ENCODE measurements around the gene C1orf174.

Gene C1orf174

GRCh38 chr1:3911981-3912808, 12.1 kb upstream of the C1orf174 start:
- Histone ChIP-seq H3K27ac (ENCODE audit: low read depth, low read length) (no peak overlapping the region), H3K9ac (ENCODE audit: low read length) (no peak overlapping the region), H3K4me3 (ENCODE audit: low read length) (no peak overlapping the region), H3K4me1 (ENCODE audit: control insufficient read depth, insufficient read depth, low read length) (no peaks in the 10 kb centered on the region), H3K27me3 (ENCODE audit: control insufficient read depth, insufficient read depth, low read length) (peaks cover 9% of the 10 kb centered on the region), H3K36me3 (ENCODE audit: control insufficient read depth, insufficient read depth, low read length) (no peaks in the 10 kb centered on the region)

GRCh38 chr1:3910857-3911845, 11.1 kb upstream of the C1orf174 start:
- no peaks in the 10 kb centered on the region for H3K36me3 ChIP-seq (ENCODE audit: control insufficient read depth, insufficient read depth, low read length)
- H3K27ac ChIP-seq (ENCODE audit: low read depth, low read length): no peak overlapping the region
- H3K4me3 ChIP-seq (ENCODE audit: low read length): no peak overlapping the region
- H3K4me1 ChIP-seq (ENCODE audit: control insufficient read depth, insufficient read depth, low read length): no peaks in the 10 kb centered on the region
- no peak overlapping the region for H3K9ac ChIP-seq (ENCODE audit: low read length)
- peaks cover 9% of the 10 kb centered on the region for H3K27me3 ChIP-seq (ENCODE audit: control insufficient read depth, insufficient read depth, low read length)

GRCh38 chr1:3910049-3910731, 10.1 kb upstream of the C1orf174 start:
- H3K9ac ChIP-seq (ENCODE audit: low read length): no peak overlapping the region
- no peak overlapping the region for H3K27ac ChIP-seq (ENCODE audit: low read depth, low read length)
- H3K4me1 ChIP-seq (ENCODE audit: control insufficient read depth, insufficient read depth, low read length): no peaks in the 10 kb centered on the region
- H3K36me3 ChIP-seq (ENCODE audit: control insufficient read depth, insufficient read depth, low read length): no peaks in the 10 kb centered on the region
- H3K4me3 ChIP-seq (ENCODE audit: low read length): no peak overlapping the region
- H3K27me3 ChIP-seq (ENCODE audit: control insufficient read depth, insufficient read depth, low read length): peaks cover 9% of the 10 kb centered on the region

GRCh38 chr1:3909615-3910014, 9.5 kb upstream of the C1orf174 start:
- Histone ChIP-seq H3K36me3 (ENCODE audit: control insufficient read depth, insufficient read depth, low read length) (no peaks in the 10 kb centered on the region), H3K27ac (ENCODE audit: low read depth, low read length) (no peak overlapping the region), H3K27me3 (ENCODE audit: control insufficient read depth, insufficient read depth, low read length) (peaks cover 9% of the 10 kb centered on the region), H3K4me1 (ENCODE audit: control insufficient read depth, insufficient read depth, low read length) (no peaks in the 10 kb centered on the region), H3K4me3 (ENCODE audit: low read length) (no peak overlapping the region), H3K9ac (ENCODE audit: low read length) (no peak overlapping the region)

GRCh38 chr1:3908886-3909517, 8.9 kb upstream of the C1orf174 start:
- Histone ChIP-seq H3K27ac (ENCODE audit: low read depth, low read length) (no peak overlapping the region), H3K9ac (ENCODE audit: low read length) (no peak overlapping the region), H3K36me3 (ENCODE audit: control insufficient read depth, insufficient read depth, low read length) (no peaks in the 10 kb centered on the region), H3K4me1 (ENCODE audit: control insufficient read depth, insufficient read depth, low read length) (no peaks in the 10 kb centered on the region), H3K27me3 (ENCODE audit: control insufficient read depth, insufficient read depth, low read length) (peaks cover 9% of the 10 kb centered on the region), H3K4me3 (ENCODE audit: low read length) (no peak overlapping the region)

- H3K4me1 ChIP-seq (ENCODE audit: control insufficient read depth, insufficient read depth, low read length): no peaks in the 10 kb centered on the region
- H3K36me3 ChIP-seq (ENCODE audit: control insufficient read depth, insufficient read depth, low read length): no peaks in the 10 kb centered on the region
- peaks cover 9% of the 10 kb centered on the region for H3K27me3 ChIP-seq (ENCODE audit: control insufficient read depth, insufficient read depth, low read length)
- H3K9ac ChIP-seq (ENCODE audit: low read length): no peak overlapping the region
- no peak overlapping the region for H3K4me3 ChIP-seq (ENCODE audit: low read length)
- H3K27ac ChIP-seq (ENCODE audit: low read depth, low read length): no peak overlapping the region
Observed at GRCh38 chr1:3907621-3908165, 7.6 kb upstream of the C1orf174 start.

GRCh38 chr1:3907031-3907534, 7.0 kb upstream of the C1orf174 start:
- no peak overlapping the region for H3K27ac ChIP-seq (ENCODE audit: low read depth, low read length)
- H3K27me3 ChIP-seq (ENCODE audit: control insufficient read depth, insufficient read depth, low read length): peaks cover 9% of the 10 kb centered on the region
- H3K36me3 ChIP-seq (ENCODE audit: control insufficient read depth, insufficient read depth, low read length): no peaks in the 10 kb centered on the region
- no peak overlapping the region for H3K9ac ChIP-seq (ENCODE audit: low read length)
- no peak overlapping the region for H3K4me3 ChIP-seq (ENCODE audit: low read length)
- H3K4me1 ChIP-seq (ENCODE audit: control insufficient read depth, insufficient read depth, low read length): no peaks in the 10 kb centered on the region

GRCh38 chr1:3906672-3907020, 6.6 kb upstream of the C1orf174 start:
- Histone ChIP-seq H3K27ac (ENCODE audit: low read depth, low read length) (no peak overlapping the region), H3K9ac (ENCODE audit: low read length) (no peak overlapping the region), H3K4me1 (ENCODE audit: control insufficient read depth, insufficient read depth, low read length) (no peaks in the 10 kb centered on the region), H3K4me3 (ENCODE audit: low read length) (no peak overlapping the region), H3K27me3 (ENCODE audit: control insufficient read depth, insufficient read depth, low read length) (peaks cover 9% of the 10 kb centered on the region), H3K36me3 (ENCODE audit: control insufficient read depth, insufficient read depth, low read length) (no peaks in the 10 kb centered on the region)

- Histone ChIP-seq H3K27me3 (ENCODE audit: control insufficient read depth, insufficient read depth, low read length) (peaks cover 9% of the 10 kb centered on the region), H3K36me3 (ENCODE audit: control insufficient read depth, insufficient read depth, low read length) (no peaks in the 10 kb centered on the region), H3K9ac (ENCODE audit: low read length) (no peak overlapping the region), H3K4me1 (ENCODE audit: control insufficient read depth, insufficient read depth, low read length) (no peaks in the 10 kb centered on the region), H3K27ac (ENCODE audit: low read depth, low read length) (no peak overlapping the region), H3K4me3 (ENCODE audit: low read length) (no peak overlapping the region)
Observed at GRCh38 chr1:3905953-3906671, 6.0 kb upstream of the C1orf174 start.

- H3K27me3 ChIP-seq (ENCODE audit: control insufficient read depth, insufficient read depth, low read length): peaks cover 2% of the 10 kb centered on the region
- H3K9ac ChIP-seq (ENCODE audit: low read length): no peak overlapping the region
- H3K4me3 ChIP-seq (ENCODE audit: low read length): no peak overlapping the region
- no peak overlapping the region for H3K27ac ChIP-seq (ENCODE audit: low read depth, low read length)
- H3K36me3 ChIP-seq (ENCODE audit: control insufficient read depth, insufficient read depth, low read length): no peaks in the 10 kb centered on the region
- H3K4me1 ChIP-seq (ENCODE audit: control insufficient read depth, insufficient read depth, low read length): no peaks in the 10 kb centered on the region
Observed at GRCh38 chr1:3905266-3905952, 5.3 kb upstream of the C1orf174 start.

- Histone ChIP-seq H3K36me3 (ENCODE audit: control insufficient read depth, insufficient read depth, low read length) (no peaks in the 10 kb centered on the region), H3K9ac (ENCODE audit: low read length) (no peak overlapping the region), H3K27me3 (ENCODE audit: control insufficient read depth, insufficient read depth, low read length) (no peaks in the 10 kb centered on the region), H3K27ac (ENCODE audit: low read depth, low read length) (no peak overlapping the region), H3K4me1 (ENCODE audit: control insufficient read depth, insufficient read depth, low read length) (no peaks in the 10 kb centered on the region), H3K4me3 (ENCODE audit: low read length) (no peak overlapping the region)
Observed at GRCh38 chr1:3904843-3905185, 4.7 kb upstream of the C1orf174 start.
